NCI-H82 (cell line): ENCODE data around the gene CA7.
A peak's percentile ranks its signal among the peaks of the same experiment; 100 is the strongest.
"Not testable (repeated sequence)": the region's sequence is repeated elsewhere in the genome, so short reads cannot be mapped to it uniquely, and the experiment has no call there.

ENCODE experiments used
- DNase-seq: peaks from one replicate; lab custom pipeline; 2025; lab: John Stamatoyannopoulos, UW

The CA7 gene

GRCh38 chr16:66873685-66874055 is 29.5 kb downstream of the CA7 start:
- no peak for DNase-seq

- no peak for DNase-seq
Observed at GRCh38 chr16:66874079-66874775, 30.0 kb downstream of the CA7 start.

GRCh38 chr16:66878067-66878466 is 33.9 kb downstream of the CA7 start:
- no peak for DNase-seq

GRCh38 chr16:66880288-66881013 is 36.2 kb downstream of the CA7 start, which contains the start of gene PDP2:
PDP2 (plus strand) TSS chr16:66880515; CDS start chr16:66884285, 3,770 bp downstream.
- DNase-seq: peak; percentile 98

GRCh38 chr16:66881014-66881417 is 36.8 kb downstream of the CA7 start:
- DNase-seq: peak; percentile 49

GRCh38 chr16:66881560-66881959 is 37.3 kb downstream of the CA7 start:
- DNase-seq: no peak

- no peak for DNase-seq
Observed at GRCh38 chr16:66881964-66882508, 37.8 kb downstream of the CA7 start.

- DNase-seq: no peak
Observed at GRCh38 chr16:66882702-66883101, 38.5 kb downstream of the CA7 start.

- DNase-seq: no peak
Observed at GRCh38 chr16:66885491-66885890, 41.3 kb downstream of the CA7 start.

- no peak for DNase-seq
Observed at GRCh38 chr16:66886321-66886720, 42.1 kb downstream of the CA7 start.

- DNase-seq: no peak
Observed at GRCh38 chr16:66886914-66887313, 42.7 kb downstream of the CA7 start.

GRCh38 chr16:66888647-66889615 is 44.7 kb downstream of the CA7 start:
- no peak for DNase-seq

- no peak for DNase-seq
Observed at GRCh38 chr16:66889622-66890021, 45.4 kb downstream of the CA7 start.

- no peak for DNase-seq
Observed at GRCh38 chr16:66890799-66891198, 46.6 kb downstream of the CA7 start.

GRCh38 chr16:66891360-66891759 is 47.1 kb downstream of the CA7 start:
- no peak for DNase-seq

GRCh38 chr16:66891797-66892196 is 47.6 kb downstream of the CA7 start:
- no peak for DNase-seq

- DNase-seq: no peak
Observed at GRCh38 chr16:66894055-66894454, 49.8 kb downstream of the CA7 start.

- DNase-seq: peak; percentile 91
Observed at GRCh38 chr16:66894948-66895688, 50.9 kb downstream of the CA7 start.

GRCh38 chr16:66895689-66895979 is 51.4 kb downstream of the CA7 start:
- DNase-seq: no peak

- DNase-seq: no peak
Observed at GRCh38 chr16:66895999-66896398, 51.8 kb downstream of the CA7 start.

- DNase-seq: not testable (repeated sequence)
Observed at GRCh38 chr16:66896682-66897081, 52.5 kb downstream of the CA7 start.

GRCh38 chr16:66898207-66898606 is 54.0 kb downstream of the CA7 start:
- DNase-seq: peak; percentile 16
